Tongue (tissue), 2 donors: ENCODE data around the gene SUSD6. TPM values are rescaled to one million over a fixed set of nuclear protein-coding genes. Genes with fewer than 3 reads are reported as not detected.

Experiments
- DNase-seq: peaks from one replicate; pipeline ENCODE4 v3.0.0-alpha.2; 2015
- total RNA-seq: library from RNA; depleted of rRNA; stranded (reverse); fragments of >200 nt; gene quantifications from one replicate; pipeline ENCODE4 v1.2.3, GENCODE V29; 2014

Gene SUSD6
- total RNA-seq, 1 donor from 2014 or later, result 27.2 TPM

DNA sequence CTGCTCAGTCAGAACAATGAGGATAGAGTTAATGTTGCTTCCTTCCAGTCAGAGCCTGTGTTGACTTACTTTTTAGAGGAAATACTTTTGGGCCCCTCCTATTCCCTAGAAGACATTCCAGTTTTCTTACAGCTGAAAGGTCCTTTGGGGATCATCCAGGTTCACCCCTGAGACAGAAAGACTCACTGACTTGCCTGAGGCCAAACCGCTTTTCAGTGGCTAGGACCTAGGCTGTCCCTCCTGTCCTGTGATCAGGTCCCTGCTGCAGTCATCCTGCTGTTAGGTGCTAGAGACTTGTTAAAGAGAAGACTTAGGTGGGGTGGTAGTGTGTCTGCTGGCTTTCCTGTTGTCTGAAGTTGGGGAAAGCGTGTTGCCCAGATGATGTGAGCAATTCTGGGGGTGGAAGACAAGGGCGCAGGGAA, 39.6 kb downstream of the SUSD6 start:
- DNase-seq, result no peak

GRCh38 chr14:69651664-69652063, 40.3 kb downstream of the SUSD6 start:
- DNase-seq, result no peak

- DNase-seq, result no peak
Measured at GRCh38 chr14:69652942-69653684, 41.7 kb downstream of the SUSD6 start.

DNA sequence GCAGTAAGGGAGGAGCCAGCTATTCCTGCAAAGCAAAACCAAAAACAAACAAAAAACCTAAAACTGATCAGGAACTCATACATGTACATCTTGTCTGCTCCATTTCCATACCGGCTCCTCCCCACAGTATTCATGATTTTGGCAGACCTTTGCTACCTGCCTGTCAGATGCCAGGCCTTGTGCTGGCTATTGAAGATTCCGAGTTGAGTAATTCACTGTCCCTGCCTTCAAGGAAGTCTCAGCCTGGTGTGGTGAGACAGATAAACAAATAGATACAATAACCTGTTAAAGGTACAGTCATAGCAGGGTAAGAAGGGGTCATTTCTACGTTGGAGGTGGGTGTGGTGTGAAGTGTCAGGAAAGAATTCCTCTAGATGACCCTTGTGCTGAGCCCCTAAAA, 42.7 kb downstream of the SUSD6 start:
- DNase-seq, result no peak

DNA sequence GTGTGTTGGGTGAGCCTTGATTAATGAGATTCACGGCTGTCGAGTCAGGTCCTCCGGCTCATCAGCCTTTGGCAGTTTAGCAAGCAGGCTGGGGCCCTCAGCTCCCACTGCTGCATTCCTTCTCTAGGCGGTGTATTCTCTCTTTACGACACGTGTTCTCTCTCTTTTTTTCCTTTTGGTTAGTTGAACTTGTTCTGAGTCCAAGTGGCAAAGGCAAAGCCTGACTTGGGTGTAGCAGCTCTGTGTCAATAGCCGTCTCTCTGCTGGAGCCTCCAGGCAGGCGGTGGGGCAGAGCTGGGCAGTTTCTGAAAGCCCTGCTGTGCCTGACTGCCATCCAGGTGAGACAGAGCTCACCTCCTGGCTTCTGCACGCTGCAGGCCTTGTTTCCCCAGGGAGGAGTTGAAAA, 46.6 kb downstream of the SUSD6 start:
- peak; percentile 75 for DNase-seq

GRCh38 chr14:69658664-69659261, 47.4 kb downstream of the SUSD6 start:
- DNase-seq, result no peak

DNA sequence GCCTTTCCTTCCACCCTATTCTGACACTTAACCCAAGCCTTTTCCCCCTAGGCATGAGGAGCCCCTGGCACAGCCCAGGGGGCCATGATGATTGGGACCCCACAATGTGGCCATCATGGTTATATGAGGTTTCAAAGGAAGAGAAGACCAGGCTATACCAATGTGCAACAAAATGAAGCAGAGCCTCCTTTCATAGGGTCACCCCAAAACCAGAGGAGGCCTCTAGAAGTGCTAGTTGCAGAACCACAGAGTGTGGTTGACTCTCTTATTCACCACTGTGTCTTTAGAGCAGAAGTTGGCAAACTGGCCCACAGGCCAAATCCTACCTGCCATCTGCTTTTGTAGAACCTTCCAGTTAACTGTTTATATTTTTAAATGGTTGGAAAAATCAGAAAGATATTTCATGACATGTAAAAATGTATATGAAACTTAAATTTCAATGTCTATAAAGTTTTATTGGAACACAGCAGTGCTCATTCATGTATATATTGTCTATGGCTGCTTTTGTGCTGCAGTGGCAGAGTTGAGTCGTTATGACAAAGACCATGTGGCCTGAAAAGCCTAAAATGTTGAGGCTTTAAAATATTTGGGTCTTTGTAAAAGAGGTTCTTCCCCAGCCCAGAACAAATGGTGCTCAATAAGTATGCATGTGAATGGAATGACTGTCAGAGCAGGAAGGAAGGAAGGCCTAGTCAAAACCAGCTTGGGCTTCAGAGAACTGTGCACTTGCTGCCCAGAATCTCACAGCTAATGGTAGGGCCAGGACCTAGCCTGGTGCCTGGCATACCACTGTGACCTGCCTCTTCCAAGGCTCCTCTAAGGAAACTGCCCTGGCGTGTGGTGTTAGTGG, 49.2 kb downstream of the SUSD6 start:
- DNase-seq, result no peak

DNA sequence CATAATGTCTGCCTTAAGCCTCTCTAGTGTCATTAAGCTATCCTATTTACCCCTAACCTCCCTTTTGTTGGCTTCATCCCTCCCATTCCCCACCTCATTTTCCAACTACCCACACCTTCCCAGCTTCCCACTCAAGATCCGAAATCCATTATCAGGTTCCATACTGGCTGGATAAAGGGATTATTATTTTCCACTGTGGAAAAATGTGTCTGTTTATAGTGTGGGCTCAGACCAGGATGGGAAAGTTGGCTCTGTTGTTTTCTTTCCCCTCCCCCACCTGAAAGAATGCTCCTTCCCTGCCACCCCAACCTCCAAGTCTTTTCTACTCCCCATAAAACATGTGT, 49.8 kb downstream of the SUSD6 start:
- DNase-seq, result no peak

GRCh38 chr14:69662636-69663299, 51.4 kb downstream of the SUSD6 start:
- DNase-seq, result no peak

GRCh38 chr14:69663300-69663643, 51.9 kb downstream of the SUSD6 start:
- DNase-seq, result peak; percentile 87

DNA sequence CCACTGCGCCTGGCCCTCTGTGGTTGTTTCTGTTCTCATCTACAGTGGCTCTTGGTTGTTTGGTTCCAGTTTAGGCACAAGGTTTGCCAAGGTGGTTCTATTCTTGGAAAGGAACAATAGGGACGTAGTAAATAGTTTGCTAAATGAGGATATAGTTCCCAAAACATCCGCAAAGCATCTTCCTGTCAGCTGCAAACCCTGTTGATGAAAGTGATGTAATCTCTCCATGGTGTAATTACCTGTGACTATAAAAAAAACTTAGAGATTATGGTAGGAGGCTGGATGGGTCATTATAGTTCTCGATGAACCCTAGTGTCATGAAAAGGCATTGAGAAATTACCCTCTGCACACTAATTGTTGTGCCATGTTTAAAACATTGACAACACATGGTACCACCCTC, 52.9 kb downstream of the SUSD6 start:
- DNase-seq, result no peak

DNA sequence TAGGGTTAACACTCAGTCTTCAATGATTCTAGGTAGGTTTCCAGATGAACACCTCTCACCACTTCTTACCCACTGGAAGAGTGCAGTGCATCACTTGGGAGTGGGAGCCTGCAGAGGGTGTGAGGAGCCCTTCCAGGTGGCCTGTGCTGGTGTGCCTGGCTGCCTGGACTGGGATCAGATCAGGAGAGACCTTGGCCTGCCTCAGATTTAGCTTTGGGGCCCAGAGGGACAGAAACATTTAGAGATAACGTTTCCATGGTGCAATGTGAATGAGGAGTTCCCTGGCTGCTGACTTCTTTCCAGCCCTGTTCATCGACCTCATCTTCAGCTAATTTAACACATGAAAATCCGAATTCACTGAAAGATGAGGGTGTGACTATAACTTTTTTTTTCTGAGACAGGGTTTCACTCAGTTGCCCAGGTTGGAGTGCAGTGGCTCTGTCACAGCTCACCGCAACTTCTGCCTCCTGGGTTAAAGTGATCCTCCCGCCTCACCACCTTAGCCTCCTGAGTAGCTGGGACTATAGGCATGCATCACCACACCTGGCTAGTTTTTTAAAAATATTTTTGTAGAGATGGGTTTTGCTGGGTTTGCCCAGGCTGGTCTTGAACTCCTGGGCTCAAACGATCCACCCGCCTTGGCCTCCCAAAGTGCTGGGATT, 53.6 kb downstream of the SUSD6 start:
- no peak for DNase-seq

GRCh38 chr14:69665631-69666030, 54.2 kb downstream of the SUSD6 start:
- DNase-seq, result no peak

GRCh38 chr14:69666112-69666511, 54.7 kb downstream of the SUSD6 start:
- DNase-seq, result no peak

- no peak for DNase-seq
Measured at GRCh38 chr14:69666690-69667211, 55.4 kb downstream of the SUSD6 start.

GRCh38 chr14:69667938-69668335, 56.5 kb downstream of the SUSD6 start:
- DNase-seq, result no peak

GRCh38 chr14:69669375-69669774, 58.0 kb downstream of the SUSD6 start:
- DNase-seq, result no peak

DNA sequence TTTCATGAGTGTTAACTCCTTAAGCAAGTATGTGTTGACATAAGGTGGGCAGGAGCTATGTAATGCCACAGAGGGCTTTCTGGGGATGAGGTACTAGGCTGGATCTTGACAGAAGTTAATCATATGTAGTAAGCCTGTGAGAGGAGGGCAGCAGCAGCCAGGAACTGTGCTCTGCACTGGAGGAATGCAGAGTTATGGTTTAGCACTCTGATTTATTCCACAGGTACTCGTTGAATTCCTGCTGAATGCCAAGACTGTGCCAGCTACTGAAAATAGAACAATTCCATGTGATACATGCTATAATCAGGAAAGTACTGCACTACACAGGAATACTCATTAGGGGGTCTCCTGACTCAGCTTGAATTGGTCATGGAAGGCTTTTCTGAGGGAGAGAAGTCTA, 58.7 kb downstream of the SUSD6 start:
- DNase-seq, result no peak

- no peak for DNase-seq
Measured at GRCh38 chr14:69671365-69672030, 60.1 kb downstream of the SUSD6 start.

DNA sequence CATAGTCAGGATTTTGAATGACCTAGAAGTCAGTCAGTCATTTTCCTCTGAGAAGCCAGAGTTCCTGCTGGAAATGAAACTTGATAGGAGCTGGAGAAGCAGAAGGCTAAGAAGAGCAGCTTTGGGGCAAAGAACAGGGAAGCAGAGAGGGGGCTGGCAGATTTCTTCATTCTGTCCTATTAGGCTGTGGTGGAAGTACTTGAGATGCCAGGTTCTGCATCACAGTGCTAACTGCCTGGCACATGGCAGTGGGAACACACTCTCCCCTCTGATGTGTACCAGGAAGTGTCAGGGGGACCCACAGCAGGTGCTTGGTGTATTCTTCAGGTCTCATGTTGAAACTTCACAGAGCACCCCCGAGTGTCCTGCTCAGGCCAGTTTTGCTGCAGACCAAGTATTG, 61.0 kb downstream of the SUSD6 start:
- DNase-seq, result no peak

DNA sequence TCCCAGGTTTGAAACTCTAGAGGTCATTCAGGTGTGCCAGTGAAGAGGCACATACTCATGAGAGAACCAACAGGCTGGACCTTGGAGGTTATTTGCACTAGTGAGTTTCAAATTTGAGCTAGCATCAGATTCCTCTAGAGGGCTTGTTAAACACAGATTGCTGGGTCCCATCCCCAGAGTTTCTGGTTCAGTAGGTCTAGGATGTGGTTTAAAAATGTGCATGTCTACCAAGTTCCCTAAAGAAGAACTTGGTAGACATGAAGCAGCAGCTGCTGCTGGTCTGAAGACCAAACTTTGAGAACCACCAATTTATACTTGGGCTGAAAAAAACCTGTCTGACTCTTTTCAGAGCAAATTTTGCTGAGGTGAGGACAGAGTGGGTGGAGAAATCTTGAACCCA, 61.7 kb downstream of the SUSD6 start:
- DNase-seq, result no peak
